GM23338 (cell line): ENCODE results near the gene RFX2. TPM values are rescaled to one million over a fixed set of nuclear protein-coding genes. Genes with fewer than 3 reads are reported as not detected.

Source experiments
- ATAC-seq: fragments of 200-7000 bp; cut with Tn5 transposase; 3 replicates; pipeline ENCODE4 v1.9.1; 2020
- DNase-seq: peaks from one replicate; pipeline ENCODE4 v3.0.0-alpha.2; 2015; ENCODE audit warnings: low spot score
- H2AFZ ChIP-seq: fragments of 200-600 bp; sonication (generic); 2 replicates; pipeline ENCODE4 v1.8.0; 2016; ENCODE audit warnings: antibody characterized with exemption, mild to moderate bottlenecking, moderate library complexity
- H3F3A ChIP-seq: fragments of 200-600 bp; sonication (generic); replicated peaks from 2 replicates; pipeline ENCODE4 v1.8.0; 2017; ENCODE audit warnings: antibody characterized with exemption, mixed run types, low read depth
- H3K27ac ChIP-seq: fragments of 200-600 bp; sonication (generic); 2 replicates; pipeline ENCODE4 v1.6.1; 2016; ENCODE audit warnings: low read depth
- H3K27me3 ChIP-seq: fragments of 200-600 bp; sonication (generic); 2 replicates; pipeline ENCODE4 v1.8.0; 2016; ENCODE audit warnings: mild to moderate bottlenecking, mixed run types, moderate library complexity; ENCODE audit not compliant: insufficient read depth
- H3K36me3 ChIP-seq: fragments of 200-600 bp; sonication (generic); 2 replicates; pipeline ENCODE4 v1.8.0; 2016; ENCODE audit warnings: mild to moderate bottlenecking; ENCODE audit not compliant: insufficient read depth
- H3K4me1 ChIP-seq: fragments of 200-600 bp; sonication (generic); 2 replicates; pipeline ENCODE4 v1.8.0; 2016; ENCODE audit warnings: mild to moderate bottlenecking, moderate library complexity; ENCODE audit not compliant: insufficient read depth
- H3K4me2 ChIP-seq: fragments of 200-600 bp; sonication (generic); 2 replicates; pipeline ENCODE4 v1.7.1; 2017; ENCODE audit warnings: mixed run types
- H3K4me3 ChIP-seq: fragments of 200-600 bp; sonication (generic); 2 replicates; pipeline ENCODE4 v1.6.1; 2016; ENCODE audit warnings: mixed run types
- H3K79me2 ChIP-seq: fragments of 200-600 bp; sonication (generic); replicated peaks from 2 replicates; pipeline ENCODE4 v1.8.0; 2017; ENCODE audit warnings: mild to moderate bottlenecking; ENCODE audit not compliant: insufficient read depth
- H3K9me2 ChIP-seq: fragments of 200-600 bp; sonication (generic); 2 replicates; pipeline ENCODE4 v1.8.0; 2017; ENCODE audit not compliant: insufficient read depth
- H4K20me1 ChIP-seq: fragments of 200-600 bp; sonication (generic); replicated peaks from 2 replicates; pipeline ENCODE4 v1.8.0; 2017; ENCODE audit warnings: mild to moderate bottlenecking; ENCODE audit not compliant: insufficient read depth
- H3K27ac Mint-ChIP-seq: 2 replicates; pipeline ENCODE4 v1.8.0; 2020; ENCODE audit warnings: inconsistent platforms, mild to moderate bottlenecking, moderate library complexity, mixed read lengths
- H3K27me3 Mint-ChIP-seq: 3 replicates; pipeline ENCODE4 v1.8.0; 2022; ENCODE audit warnings: low read depth, mild to moderate bottlenecking, moderate library complexity, mixed read lengths, inconsistent platforms; ENCODE audit not compliant: insufficient read depth, poor library complexity
- H3K36me3 Mint-ChIP-seq: 3 replicates; pipeline ENCODE4 v1.8.0; 2021; ENCODE audit warnings: low read depth, mild to moderate bottlenecking, inconsistent platforms, moderate library complexity, mixed read lengths
- H3K4me1 Mint-ChIP-seq: 3 replicates; pipeline ENCODE4 v1.8.0; 2020; ENCODE audit warnings: mild to moderate bottlenecking, inconsistent platforms, mixed read lengths
- H3K4me3 Mint-ChIP-seq: 3 replicates; pipeline ENCODE4 v1.8.0; 2021; ENCODE audit warnings: moderate library complexity, mild to moderate bottlenecking, inconsistent platforms, mixed read lengths
- H3K9me3 Mint-ChIP-seq: 3 replicates; pipeline ENCODE4 v1.8.0; 2020; ENCODE audit warnings: moderate library complexity, mild to moderate bottlenecking, inconsistent platforms, mixed read lengths
- CREB1 ChIP-seq: fragments of 250-450 bp; sonication (Bioruptor Pico); IDR thresholded peaks from 2 replicates; pipeline ENCODE4 v1.5.0; 2020; ENCODE audit warnings: low read depth, mild to moderate bottlenecking, moderate library complexity
- EZH2 ChIP-seq: fragments of 200-600 bp; sonication (generic); IDR thresholded peaks from one replicate; pipeline ENCODE4 v1.8.0; 2017; ENCODE audit warnings: antibody characterized with exemption, mild to moderate bottlenecking, low read depth; ENCODE audit not compliant: unreplicated experiment
- EZH2phosphoT487 ChIP-seq: fragments of 200-600 bp; sonication (generic); IDR thresholded peaks from one replicate; pipeline ENCODE4 v1.8.1; 2018; ENCODE audit warnings: antibody characterized with exemption; ENCODE audit not compliant: unreplicated experiment
- JUNB ChIP-seq: IDR thresholded peaks from one replicate; pipeline ENCODE4 v1.6.1; 2016; ENCODE audit warnings: antibody characterized with exemption; ENCODE audit not compliant: unreplicated experiment
- NANOG ChIP-seq: IDR thresholded peaks from 2 replicates; pipeline ENCODE4 v1.6.1; 2016; ENCODE audit warnings: antibody characterized with exemption, borderline replicate concordance
- POLR2AphosphoS5 ChIP-seq: IDR thresholded peaks from 2 replicates; pipeline ENCODE4 v1.6.1; 2016; ENCODE audit warnings: antibody characterized with exemption, low read depth
- STAT1 ChIP-seq: IDR thresholded peaks from one replicate; pipeline ENCODE4 v1.6.1; 2016; ENCODE audit warnings: antibody characterized with exemption; ENCODE audit not compliant: unreplicated experiment
- ZNF114 ChIP-seq: fragments of 250-450 bp; sonication (Bioruptor Pico); IDR thresholded peaks from 2 replicates; pipeline ENCODE4 v1.5.0; 2020; ENCODE audit warnings: mild to moderate bottlenecking, moderate library complexity
- ZNF331 ChIP-seq: fragments of 250-450 bp; sonication (Bioruptor Pico); IDR thresholded peaks from 2 replicates; pipeline ENCODE4 v1.5.0; 2020; ENCODE audit warnings: low read depth, mild to moderate bottlenecking, moderate library complexity
- ZNF462 ChIP-seq: fragments of 250-450 bp; sonication (Bioruptor Pico); IDR thresholded peaks from 2 replicates; pipeline ENCODE4 v1.5.0; 2020; ENCODE audit warnings: mild to moderate bottlenecking, moderate library complexity
- polyA plus RNA-seq: library from polyadenylated mRNA; unstranded; fragments of >200 nt; fragmentation: Nextera tagmentation; extraction: Ambion mirVana; gene quantifications from 2 replicates; pipeline ENCODE4 v1.2.1, GENCODE V29; 2016
- total RNA-seq: library from RNA; depleted of rRNA; stranded (reverse); fragments of >200 nt; shearing (Covaris generic); gene quantifications from 2 replicates; pipeline ENCODE4 v1.2.3, GENCODE V29; 2014
- TF ChIP-seq, protein P1 (sequence below), 2 experiments: fragments of 200-600 bp in 1 of 2; sonication (generic) in 1 of 2; conservative IDR thresholded peaks; 2 replicates each; pipeline versions ENCODE4 v1.5.1 to v1.6.1; 2016 to 2017; ENCODE audit warnings: antibody characterized with exemption in 2 of 2, low read depth in 2 of 2, mild to moderate bottlenecking in 2 of 2, moderate library complexity in 1 of 2
- TF ChIP-seq, protein P2 (sequence below): IDR thresholded peaks from one replicate; pipeline ENCODE4 v1.6.1; 2018; ENCODE audit warnings: antibody characterized with exemption; ENCODE audit not compliant: unreplicated experiment
- TF ChIP-seq, protein P3 (sequence below): IDR thresholded peaks from 2 replicates; pipeline ENCODE4 v1.6.1; 2016; ENCODE audit warnings: antibody characterized with exemption

The RFX2 gene
- total and polyA plus RNA-seq, 2 experiments from 2014 or later, result 4.6 to 13.0 TPM

- Histone ChIP-seq H3K27ac (no peak overlapping the region), H3K36me3 (no peaks in the 10 kb centered on the region), H3K79me2 (no peaks in the 10 kb centered on the region), H3K27me3 (no peaks in the 10 kb centered on the region), H3K4me1 (no peaks in the 10 kb centered on the region), H3K4me3 (no peak overlapping the region), H4K20me1 (no peaks in the 10 kb centered on the region), H2AFZ (no peak overlapping the region), H3K9me2 (no peaks in the 10 kb centered on the region), H3F3A (no peaks in the 10 kb centered on the region), H3K4me2 (no peak overlapping the region)
- H3K4me3 Mint-ChIP-seq, result no peak overlapping the region
- H3K36me3 Mint-ChIP-seq, result no peaks in the 10 kb centered on the region
- H3K9me3 Mint-ChIP-seq, result no peaks in the 10 kb centered on the region
- H3K27ac Mint-ChIP-seq, result no peak overlapping the region
- no peak for ATAC-seq
- peaks cover 3% of the 10 kb centered on the region for H3K27me3 Mint-ChIP-seq
- TF ChIP-seq, protein P1, sequence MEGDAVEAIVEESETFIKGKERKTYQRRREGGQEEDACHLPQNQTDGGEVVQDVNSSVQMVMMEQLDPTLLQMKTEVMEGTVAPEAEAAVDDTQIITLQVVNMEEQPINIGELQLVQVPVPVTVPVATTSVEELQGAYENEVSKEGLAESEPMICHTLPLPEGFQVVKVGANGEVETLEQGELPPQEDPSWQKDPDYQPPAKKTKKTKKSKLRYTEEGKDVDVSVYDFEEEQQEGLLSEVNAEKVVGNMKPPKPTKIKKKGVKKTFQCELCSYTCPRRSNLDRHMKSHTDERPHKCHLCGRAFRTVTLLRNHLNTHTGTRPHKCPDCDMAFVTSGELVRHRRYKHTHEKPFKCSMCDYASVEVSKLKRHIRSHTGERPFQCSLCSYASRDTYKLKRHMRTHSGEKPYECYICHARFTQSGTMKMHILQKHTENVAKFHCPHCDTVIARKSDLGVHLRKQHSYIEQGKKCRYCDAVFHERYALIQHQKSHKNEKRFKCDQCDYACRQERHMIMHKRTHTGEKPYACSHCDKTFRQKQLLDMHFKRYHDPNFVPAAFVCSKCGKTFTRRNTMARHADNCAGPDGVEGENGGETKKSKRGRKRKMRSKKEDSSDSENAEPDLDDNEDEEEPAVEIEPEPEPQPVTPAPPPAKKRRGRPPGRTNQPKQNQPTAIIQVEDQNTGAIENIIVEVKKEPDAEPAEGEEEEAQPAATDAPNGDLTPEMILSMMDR (conservative IDR thresholded peaks at IDR 0.05; ENCODE audit: low read depth in 2 of 2), result no peak
- no peak for TF ChIP-seq EZH2phosphoT487
- no peak for TF ChIP-seq ZNF331 (CRISPR knock-in tag)
- no peak for TF ChIP-seq CREB1 (CRISPR knock-in tag)
- TF ChIP-seq, protein P2, sequence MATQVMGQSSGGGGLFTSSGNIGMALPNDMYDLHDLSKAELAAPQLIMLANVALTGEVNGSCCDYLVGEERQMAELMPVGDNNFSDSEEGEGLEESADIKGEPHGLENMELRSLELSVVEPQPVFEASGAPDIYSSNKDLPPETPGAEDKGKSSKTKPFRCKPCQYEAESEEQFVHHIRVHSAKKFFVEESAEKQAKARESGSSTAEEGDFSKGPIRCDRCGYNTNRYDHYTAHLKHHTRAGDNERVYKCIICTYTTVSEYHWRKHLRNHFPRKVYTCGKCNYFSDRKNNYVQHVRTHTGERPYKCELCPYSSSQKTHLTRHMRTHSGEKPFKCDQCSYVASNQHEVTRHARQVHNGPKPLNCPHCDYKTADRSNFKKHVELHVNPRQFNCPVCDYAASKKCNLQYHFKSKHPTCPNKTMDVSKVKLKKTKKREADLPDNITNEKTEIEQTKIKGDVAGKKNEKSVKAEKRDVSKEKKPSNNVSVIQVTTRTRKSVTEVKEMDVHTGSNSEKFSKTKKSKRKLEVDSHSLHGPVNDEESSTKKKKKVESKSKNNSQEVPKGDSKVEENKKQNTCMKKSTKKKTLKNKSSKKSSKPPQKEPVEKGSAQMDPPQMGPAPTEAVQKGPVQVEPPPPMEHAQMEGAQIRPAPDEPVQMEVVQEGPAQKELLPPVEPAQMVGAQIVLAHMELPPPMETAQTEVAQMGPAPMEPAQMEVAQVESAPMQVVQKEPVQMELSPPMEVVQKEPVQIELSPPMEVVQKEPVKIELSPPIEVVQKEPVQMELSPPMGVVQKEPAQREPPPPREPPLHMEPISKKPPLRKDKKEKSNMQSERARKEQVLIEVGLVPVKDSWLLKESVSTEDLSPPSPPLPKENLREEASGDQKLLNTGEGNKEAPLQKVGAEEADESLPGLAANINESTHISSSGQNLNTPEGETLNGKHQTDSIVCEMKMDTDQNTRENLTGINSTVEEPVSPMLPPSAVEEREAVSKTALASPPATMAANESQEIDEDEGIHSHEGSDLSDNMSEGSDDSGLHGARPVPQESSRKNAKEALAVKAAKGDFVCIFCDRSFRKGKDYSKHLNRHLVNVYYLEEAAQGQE, result no peak
- no peak for TF ChIP-seq ZNF462
- TF ChIP-seq ZNF114 (CRISPR knock-in tag), result no peak
- no peak for TF ChIP-seq STAT1
- no peak for TF ChIP-seq POLR2AphosphoS5
- TF ChIP-seq, protein P3, sequence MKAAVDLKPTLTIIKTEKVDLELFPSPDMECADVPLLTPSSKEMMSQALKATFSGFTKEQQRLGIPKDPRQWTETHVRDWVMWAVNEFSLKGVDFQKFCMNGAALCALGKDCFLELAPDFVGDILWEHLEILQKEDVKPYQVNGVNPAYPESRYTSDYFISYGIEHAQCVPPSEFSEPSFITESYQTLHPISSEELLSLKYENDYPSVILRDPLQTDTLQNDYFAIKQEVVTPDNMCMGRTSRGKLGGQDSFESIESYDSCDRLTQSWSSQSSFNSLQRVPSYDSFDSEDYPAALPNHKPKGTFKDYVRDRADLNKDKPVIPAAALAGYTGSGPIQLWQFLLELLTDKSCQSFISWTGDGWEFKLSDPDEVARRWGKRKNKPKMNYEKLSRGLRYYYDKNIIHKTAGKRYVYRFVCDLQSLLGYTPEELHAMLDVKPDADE, result no peak
- TF ChIP-seq JUNB, result no peak
- TF ChIP-seq NANOG, result no peak
- TF ChIP-seq EZH2, result no peak
- peaks cover 3% of the 10 kb centered on the region; the same call in 1 of the 3 replicates for H3K4me1 Mint-ChIP-seq
- DNase-seq, result no peak
Observed at GRCh38 chr19:6014551-6015135, 95.7 kb downstream of the RFX2 start.
